ENCODE data around the gene RCC2.

The RCC2 gene

DNA sequence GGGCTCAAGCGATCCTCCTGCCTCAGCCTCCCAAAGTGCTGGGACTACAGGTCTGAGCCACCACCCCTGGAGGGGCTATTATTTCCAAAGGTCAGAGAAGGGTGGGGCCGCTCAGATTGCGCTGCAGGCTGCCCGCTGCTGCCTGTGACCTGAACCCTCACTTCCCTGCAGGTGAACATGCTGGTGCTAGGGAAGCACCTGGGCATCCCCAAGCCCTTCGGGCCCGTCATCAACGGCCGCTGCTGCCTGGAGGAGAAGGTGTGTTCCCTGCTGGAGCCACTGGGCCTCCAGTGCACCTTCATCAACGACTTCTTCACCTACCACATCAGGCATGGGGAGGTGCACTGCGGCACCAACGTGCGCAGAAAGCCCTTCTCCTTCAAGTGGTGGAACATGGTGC, 76.1 kb downstream of the RCC2 start:
- H3K27ac ChIP-seq = no peak overlapping the region
- no peak overlapping the region for H3K4me3 ChIP-seq (IDR thresholded peaks at IDR 0.05; ENCODE audit: insufficient read depth, low read depth, low read length)
- H2AFZ ChIP-seq (ENCODE audit: low read depth) = no peak overlapping the region
- H3K36me3 ChIP-seq (ENCODE audit: insufficient read depth) = no peaks in the 10 kb centered on the region
- no peaks in the 10 kb centered on the region for H3K79me2 ChIP-seq (ENCODE audit: insufficient read depth, low read depth)
- peaks cover 57% of the 10 kb centered on the region for H3K27me3 ChIP-seq (ENCODE audit: insufficient read depth, low read depth)
- no peak overlapping the region for H3K4me2 ChIP-seq
- H4K20me1 ChIP-seq (ENCODE audit: insufficient read depth) = no peaks in the 10 kb centered on the region
- TF ChIP-seq, protein P1, sequence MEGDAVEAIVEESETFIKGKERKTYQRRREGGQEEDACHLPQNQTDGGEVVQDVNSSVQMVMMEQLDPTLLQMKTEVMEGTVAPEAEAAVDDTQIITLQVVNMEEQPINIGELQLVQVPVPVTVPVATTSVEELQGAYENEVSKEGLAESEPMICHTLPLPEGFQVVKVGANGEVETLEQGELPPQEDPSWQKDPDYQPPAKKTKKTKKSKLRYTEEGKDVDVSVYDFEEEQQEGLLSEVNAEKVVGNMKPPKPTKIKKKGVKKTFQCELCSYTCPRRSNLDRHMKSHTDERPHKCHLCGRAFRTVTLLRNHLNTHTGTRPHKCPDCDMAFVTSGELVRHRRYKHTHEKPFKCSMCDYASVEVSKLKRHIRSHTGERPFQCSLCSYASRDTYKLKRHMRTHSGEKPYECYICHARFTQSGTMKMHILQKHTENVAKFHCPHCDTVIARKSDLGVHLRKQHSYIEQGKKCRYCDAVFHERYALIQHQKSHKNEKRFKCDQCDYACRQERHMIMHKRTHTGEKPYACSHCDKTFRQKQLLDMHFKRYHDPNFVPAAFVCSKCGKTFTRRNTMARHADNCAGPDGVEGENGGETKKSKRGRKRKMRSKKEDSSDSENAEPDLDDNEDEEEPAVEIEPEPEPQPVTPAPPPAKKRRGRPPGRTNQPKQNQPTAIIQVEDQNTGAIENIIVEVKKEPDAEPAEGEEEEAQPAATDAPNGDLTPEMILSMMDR (conservative IDR thresholded peaks at IDR 0.05; ENCODE audit: low read depth, low read length) = no peak
- no peak overlapping the region for H3K9ac ChIP-seq
- no peaks in the 10 kb centered on the region for H3K4me1 ChIP-seq (ENCODE audit: low read depth, poor library complexity, severe bottlenecking)

DNA sequence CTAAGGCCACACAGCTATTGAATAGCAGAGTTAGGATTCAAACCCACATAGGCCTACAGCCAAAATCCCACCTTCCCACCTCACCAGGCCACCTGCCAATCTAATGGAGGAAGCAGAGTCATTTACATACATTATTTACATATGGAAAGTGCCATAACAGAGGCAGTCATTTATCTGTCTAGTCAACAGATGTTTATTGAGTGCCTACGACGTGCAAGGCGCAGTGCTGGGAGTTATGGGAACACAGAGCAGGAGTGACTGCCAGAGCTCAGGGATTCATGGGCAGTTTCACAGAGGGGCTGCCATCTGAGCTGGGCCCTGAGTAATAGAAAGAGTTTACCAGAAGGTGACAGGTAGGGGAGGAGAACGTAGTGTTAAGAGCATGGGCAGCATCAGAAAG, 77.8 kb downstream of the RCC2 start:
- Histone ChIP-seq H3K4me1 (ENCODE audit: low read depth, poor library complexity, severe bottlenecking) (no peaks in the 10 kb centered on the region), H3K36me3 (ENCODE audit: insufficient read depth) (no peaks in the 10 kb centered on the region), H2AFZ (ENCODE audit: low read depth) (no peak overlapping the region), H4K20me1 (ENCODE audit: insufficient read depth) (no peaks in the 10 kb centered on the region), H3K4me3 (IDR thresholded peaks at IDR 0.05; ENCODE audit: insufficient read depth, low read depth, low read length) (no peak overlapping the region), H3K27me3 (ENCODE audit: insufficient read depth, low read depth) (peaks cover 53% of the 10 kb centered on the region), H3K27ac (no peak overlapping the region), H3K79me2 (ENCODE audit: insufficient read depth, low read depth) (no peaks in the 10 kb centered on the region), H3K4me2 (no peak overlapping the region), H3K9ac (no peak overlapping the region)
- TF ChIP-seq, protein P1 (conservative IDR thresholded peaks at IDR 0.05; ENCODE audit: low read depth, low read length) = no peak

DNA sequence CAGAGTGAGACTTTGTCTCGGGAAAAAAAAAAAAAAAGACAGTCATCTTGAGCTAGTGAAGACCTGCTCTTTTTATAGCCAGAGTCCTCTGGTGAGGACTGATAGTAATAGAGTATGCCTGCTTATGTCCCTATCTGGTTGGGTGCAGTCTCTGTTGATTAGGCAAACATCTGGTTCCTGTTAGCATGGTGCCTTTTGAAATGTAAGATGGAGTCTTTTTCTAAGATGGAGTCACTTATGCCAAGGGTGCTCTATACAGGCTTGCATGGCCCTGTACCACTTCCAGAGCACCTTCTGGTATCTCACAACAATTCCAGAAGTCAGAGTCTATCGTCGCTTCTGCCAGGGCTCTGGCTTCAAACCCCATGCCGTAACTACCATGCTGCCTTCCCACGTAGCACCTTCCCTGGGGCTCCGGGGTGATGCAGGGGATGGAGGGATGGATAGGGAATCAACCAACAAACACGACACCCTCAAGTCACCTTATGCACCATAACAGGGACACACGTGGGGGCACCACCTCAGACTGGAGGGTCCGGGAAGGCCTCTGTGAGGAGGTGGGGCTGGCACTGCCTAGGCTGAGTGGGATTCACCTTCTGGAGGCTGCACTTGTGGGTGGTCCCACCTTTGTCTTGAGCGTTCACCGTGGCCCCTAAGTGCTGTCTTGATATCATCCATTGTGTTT, 79.1 kb downstream of the RCC2 start:
- Histone ChIP-seq H3K79me2 (ENCODE audit: insufficient read depth, low read depth) (no peaks in the 10 kb centered on the region), H3K27ac (no peak overlapping the region), H4K20me1 (ENCODE audit: insufficient read depth) (no peaks in the 10 kb centered on the region), H3K36me3 (ENCODE audit: insufficient read depth) (no peaks in the 10 kb centered on the region), H2AFZ (ENCODE audit: low read depth) (no peak overlapping the region), H3K4me2 (no peak overlapping the region), H3K27me3 (ENCODE audit: insufficient read depth, low read depth) (peaks cover 60% of the 10 kb centered on the region), H3K4me3 (IDR thresholded peaks at IDR 0.05; ENCODE audit: insufficient read depth, low read depth, low read length) (no peak overlapping the region), H3K4me1 (ENCODE audit: low read depth, poor library complexity, severe bottlenecking) (no peaks in the 10 kb centered on the region), H3K9ac (no peak overlapping the region)
- TF ChIP-seq, protein P1 (conservative IDR thresholded peaks at IDR 0.05; ENCODE audit: low read depth, low read length) = no peak

DNA sequence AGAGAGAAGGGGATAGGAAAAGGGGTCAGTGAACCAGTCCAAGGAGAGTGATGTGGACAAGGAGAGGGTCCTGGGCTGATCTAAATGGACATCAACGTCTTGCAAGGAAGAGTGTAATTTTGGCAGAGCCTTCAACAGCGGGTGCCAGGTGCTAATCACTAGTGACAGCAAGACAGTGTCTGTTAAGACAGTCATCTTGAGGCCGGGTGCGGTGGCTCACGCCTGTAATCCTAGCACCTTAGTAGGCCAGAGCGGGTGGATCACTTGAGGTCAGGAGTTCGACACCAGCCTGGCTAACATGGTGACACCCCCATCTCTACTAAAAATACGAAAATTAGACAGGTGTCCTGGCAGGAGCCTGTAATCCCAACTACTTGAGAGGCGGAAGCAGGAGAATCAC, 79.7 kb downstream of the RCC2 start:
- Histone ChIP-seq H4K20me1 (ENCODE audit: insufficient read depth) (no peaks in the 10 kb centered on the region), H3K4me3 (IDR thresholded peaks at IDR 0.05; ENCODE audit: insufficient read depth, low read depth, low read length) (no peak overlapping the region), H3K27me3 (ENCODE audit: insufficient read depth, low read depth) (peaks cover 59% of the 10 kb centered on the region), H3K9ac (no peak overlapping the region), H3K4me1 (ENCODE audit: low read depth, poor library complexity, severe bottlenecking) (no peaks in the 10 kb centered on the region), H2AFZ (ENCODE audit: low read depth) (no peak overlapping the region), H3K79me2 (ENCODE audit: insufficient read depth, low read depth) (no peaks in the 10 kb centered on the region), H3K36me3 (ENCODE audit: insufficient read depth) (no peaks in the 10 kb centered on the region), H3K4me2 (no peak overlapping the region), H3K27ac (no peak overlapping the region)
- TF ChIP-seq, protein P1 (conservative IDR thresholded peaks at IDR 0.05; ENCODE audit: low read depth, low read length) = no peak

Measured in KMS-11 (cell line).